ENCODE results near the gene OR3A2.
"Not testable (repeated sequence)": the region's sequence is repeated elsewhere in the genome, so short reads cannot be mapped to it uniquely, and the experiment has no call there.

The OR3A2 gene

GRCh38 chr17:3401786-3402185, 15.7 kb upstream of the OR3A2 start:
- H3K4me3 ChIP-seq (ENCODE audit: low read depth, low read length), result no peak overlapping the region
- DNase-seq (ENCODE audit: low read depth), result no peak
- TF ChIP-seq CTCF (IDR thresholded peaks at IDR 0.05; ENCODE audit: control insufficient read depth, extremely low read depth, insufficient read depth), result no peak

DNA sequence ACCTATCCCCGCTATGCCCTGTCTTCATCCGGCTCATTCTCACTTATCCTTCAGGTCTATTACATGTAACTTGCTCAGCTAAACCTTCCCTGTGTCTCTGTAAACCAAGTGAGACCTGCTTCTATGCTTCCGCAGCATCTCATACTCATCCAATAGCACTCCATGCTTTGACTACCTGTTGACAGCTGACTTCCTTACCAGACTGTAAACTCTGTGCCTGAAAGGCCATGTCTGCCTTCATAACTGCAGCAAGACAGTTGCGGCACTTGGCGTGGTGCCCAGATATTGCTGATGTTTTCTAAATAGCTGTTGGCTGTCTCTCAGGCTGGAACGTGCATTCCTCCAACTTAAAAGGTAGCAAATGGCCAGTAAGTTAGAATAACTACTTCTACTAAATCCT, 13.9 kb upstream of the OR3A2 start:
- DNase-seq (ENCODE audit: low read depth), result no peak
- H3K4me3 ChIP-seq (ENCODE audit: low read depth, low read length), result no peak overlapping the region
- TF ChIP-seq CTCF (IDR thresholded peaks at IDR 0.05; ENCODE audit: control insufficient read depth, extremely low read depth, insufficient read depth), result no peak

DNA sequence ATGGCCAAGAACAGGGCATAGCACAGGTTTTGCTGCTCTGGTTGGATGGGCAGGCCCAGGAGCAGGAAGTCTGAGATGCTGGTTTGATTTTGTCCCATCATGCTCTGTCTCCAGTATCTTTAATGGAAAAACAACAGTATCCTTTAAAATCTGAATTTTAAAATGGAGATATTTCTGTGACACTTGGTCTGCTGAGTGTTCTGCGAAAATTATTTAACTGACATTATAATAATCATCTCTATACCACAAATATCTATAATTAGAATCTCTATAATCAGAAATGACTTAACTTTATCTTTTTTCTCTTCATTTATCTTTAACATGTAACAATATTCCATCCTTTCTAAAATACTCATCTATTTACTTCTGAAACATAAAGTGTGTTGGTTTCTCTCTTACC, 12.2 kb upstream of the OR3A2 start, which contains the start of gene OR1E1:
Gene OR1E1, minus strand, starts transcription at position 101 of the 400 bp plus-strand sequence. Its CDS starts 0 bp downstream, at position 101.
- DNase-seq (ENCODE audit: low read depth), result no peak
- H3K4me3 ChIP-seq (ENCODE audit: low read depth, low read length), result no peak within 1 kb of the TSS
- TF ChIP-seq CTCF (IDR thresholded peaks at IDR 0.05; ENCODE audit: control insufficient read depth, extremely low read depth, insufficient read depth), result no peak

DNA sequence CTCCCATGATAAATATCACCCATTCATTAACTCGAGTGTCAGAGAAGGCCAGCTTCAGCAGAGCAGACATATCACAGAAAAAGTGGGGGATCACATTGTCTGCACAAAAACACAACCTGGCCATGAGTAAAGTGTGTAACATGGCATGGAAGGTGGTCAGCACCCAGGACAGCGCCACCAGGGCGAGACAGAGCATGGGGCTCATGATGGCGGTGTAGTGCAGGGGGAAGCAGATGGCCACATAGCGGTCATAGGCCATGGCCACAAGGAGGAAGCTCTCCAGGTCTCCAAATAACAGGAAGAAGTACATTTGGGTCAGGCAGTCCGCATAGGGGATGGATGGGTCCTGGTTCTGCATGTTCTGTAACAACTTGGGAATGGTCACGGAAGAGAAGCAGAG, 11.7 kb upstream of the OR3A2 start:
- DNase-seq (ENCODE audit: low read depth); H3K4me3 ChIP-seq (ENCODE audit: low read depth, low read length): not testable (repeated sequence)

GRCh38 chr17:3389791-3390190, 3.7 kb upstream of the OR3A2 start:
- H3K4me3 ChIP-seq (ENCODE audit: low read depth, low read length), result no peak overlapping the region
- no peak for DNase-seq (ENCODE audit: low read depth)
- no peak for TF ChIP-seq CTCF (IDR thresholded peaks at IDR 0.05; ENCODE audit: control insufficient read depth, extremely low read depth, insufficient read depth)

GRCh38 chr17:3381957-3382356, 4.2 kb downstream of the OR3A2 start:
- DNase-seq (ENCODE audit: low read depth), result no peak
- no peak for TF ChIP-seq CTCF (IDR thresholded peaks at IDR 0.05; ENCODE audit: control insufficient read depth, extremely low read depth, insufficient read depth)
- H3K4me3 ChIP-seq (ENCODE audit: low read depth, low read length), result no peak overlapping the region

DNA sequence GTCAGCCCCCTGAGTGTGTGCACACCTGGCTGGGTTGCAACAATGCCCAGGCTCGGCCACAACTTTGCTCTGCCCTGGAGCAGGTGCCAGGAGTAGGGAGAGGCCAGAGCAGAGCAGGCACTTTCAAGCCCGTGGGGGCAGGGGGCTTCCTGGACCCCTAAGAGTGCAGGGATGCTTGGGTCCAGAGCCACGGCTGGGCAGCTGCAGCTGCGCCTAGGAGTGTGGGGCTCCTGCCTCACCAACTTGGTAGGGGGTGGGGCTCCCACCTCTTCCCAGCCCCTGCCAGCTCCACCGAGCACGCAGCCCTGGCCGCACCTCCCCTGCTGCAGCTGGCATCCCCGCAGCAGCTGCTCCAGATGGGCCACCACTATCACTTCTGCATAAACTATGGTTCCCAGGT, 7.8 kb downstream of the OR3A2 start:
- TF ChIP-seq CTCF (IDR thresholded peaks at IDR 0.05; ENCODE audit: control insufficient read depth, extremely low read depth, insufficient read depth), result no peak
- DNase-seq (ENCODE audit: low read depth), result no peak

DNA sequence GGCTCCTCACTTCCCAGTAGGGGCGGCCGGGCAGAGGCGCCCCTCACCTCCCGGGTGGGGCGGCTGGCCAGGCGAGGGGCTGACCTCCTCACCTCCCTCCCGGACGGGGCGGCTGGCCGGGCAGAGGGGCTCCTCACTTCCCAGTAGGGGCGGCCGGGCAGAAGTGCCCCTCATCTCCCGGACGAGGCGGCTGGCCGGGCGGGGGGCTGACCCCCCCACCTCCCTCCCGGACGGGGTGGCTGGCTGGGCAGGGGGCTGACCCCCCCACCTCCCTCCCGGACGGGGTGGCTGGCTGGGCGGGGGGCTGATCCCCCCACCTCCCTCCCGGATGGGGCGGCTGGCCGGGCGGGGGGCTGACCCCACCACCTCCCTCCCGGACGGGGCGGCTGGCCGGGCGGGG, 14.9 kb downstream of the OR3A2 start:
- not testable (repeated sequence) for DNase-seq (ENCODE audit: low read depth); H3K4me3 ChIP-seq (ENCODE audit: low read depth, low read length)

More for the DNA sequence above, 7.8 kb downstream of the OR3A2 start:
- H3K4me3 ChIP-seq (ENCODE audit: low read depth, low read length), result no peak overlapping the region

DNA sequence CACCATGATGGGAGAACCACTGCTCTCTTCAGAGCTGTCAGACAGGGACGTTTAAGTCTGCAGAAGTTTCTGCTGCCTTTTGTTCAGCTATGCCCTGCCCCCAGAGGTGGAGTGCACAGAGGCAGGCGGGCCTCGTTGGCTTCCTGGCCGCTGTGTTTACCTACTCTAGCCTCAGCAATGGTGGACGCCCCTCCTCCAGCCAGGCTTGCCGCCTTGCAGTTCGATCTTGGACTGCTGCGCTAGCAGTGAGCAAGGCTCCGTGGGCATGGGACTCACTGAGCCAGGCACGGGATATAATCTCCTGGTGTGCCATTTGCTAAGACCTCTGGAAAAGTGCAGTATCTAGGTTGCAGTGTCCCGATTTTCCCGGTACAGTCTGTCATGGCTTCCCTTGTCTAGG, 43.3 kb downstream of the OR3A2 start:
- DNase-seq (ENCODE audit: low read depth), result not testable (repeated sequence)

More for the DNA sequence above, 43.3 kb downstream of the OR3A2 start:
- H3K4me3 ChIP-seq (ENCODE audit: low read depth, low read length), result not testable (repeated sequence)

Measured in LNCaP clone FGC (cell line).